ENCODE measurements around the gene RPL3. TPM values are rescaled to one million over a fixed set of nuclear protein-coding genes. Genes with fewer than 3 reads are reported as not detected.

Gene RPL3
- total RNA-seq, 1 experiment from 2014 or later = 1,117 TPM

- TF ChIP-seq EZH2 (IDR thresholded peaks at IDR 0.05; ENCODE audit: borderline replicate concordance, low read depth, low read length, poor library complexity, severe bottlenecking) = no peak
- TF ChIP-seq, protein P1, sequence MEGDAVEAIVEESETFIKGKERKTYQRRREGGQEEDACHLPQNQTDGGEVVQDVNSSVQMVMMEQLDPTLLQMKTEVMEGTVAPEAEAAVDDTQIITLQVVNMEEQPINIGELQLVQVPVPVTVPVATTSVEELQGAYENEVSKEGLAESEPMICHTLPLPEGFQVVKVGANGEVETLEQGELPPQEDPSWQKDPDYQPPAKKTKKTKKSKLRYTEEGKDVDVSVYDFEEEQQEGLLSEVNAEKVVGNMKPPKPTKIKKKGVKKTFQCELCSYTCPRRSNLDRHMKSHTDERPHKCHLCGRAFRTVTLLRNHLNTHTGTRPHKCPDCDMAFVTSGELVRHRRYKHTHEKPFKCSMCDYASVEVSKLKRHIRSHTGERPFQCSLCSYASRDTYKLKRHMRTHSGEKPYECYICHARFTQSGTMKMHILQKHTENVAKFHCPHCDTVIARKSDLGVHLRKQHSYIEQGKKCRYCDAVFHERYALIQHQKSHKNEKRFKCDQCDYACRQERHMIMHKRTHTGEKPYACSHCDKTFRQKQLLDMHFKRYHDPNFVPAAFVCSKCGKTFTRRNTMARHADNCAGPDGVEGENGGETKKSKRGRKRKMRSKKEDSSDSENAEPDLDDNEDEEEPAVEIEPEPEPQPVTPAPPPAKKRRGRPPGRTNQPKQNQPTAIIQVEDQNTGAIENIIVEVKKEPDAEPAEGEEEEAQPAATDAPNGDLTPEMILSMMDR (conservative IDR thresholded peaks at IDR 0.05; ENCODE audit: low read depth, low read length) = no peak
- no peaks in the 10 kb centered on the region for H3K4me1 ChIP-seq (ENCODE audit: insufficient read depth, low read length, poor library complexity, severe bottlenecking)
- ChIA-PET POLR2A (ENCODE audit: low non-redundant PET) (no interaction called here), CTCF (no interaction called here)
- no peaks in the 10 kb centered on the region for H3K9me3 ChIP-seq (ENCODE audit: low read depth, low read length, poor library complexity, severe bottlenecking)
- no peaks in the 10 kb centered on the region for H3K27me3 ChIP-seq (replicated peaks; ENCODE audit: insufficient read depth, low read depth, low read length, poor library complexity)
- H3K27ac ChIP-seq (ENCODE audit: low read depth, low read length, poor library complexity, severe bottlenecking) = no peak overlapping the region
- BruUV-seq (replicated peaks) = no TSS peak
- intact Hi-C loops (cut with micrococcal nuclease; ENCODE audit: unreplicated experiment) = no loop called here
- no peaks in the 10 kb centered on the region for H3K36me3 ChIP-seq (ENCODE audit: insufficient read depth, low read length, poor library complexity, severe bottlenecking)
- no peak for DNase-seq (ENCODE audit: low spot score)
- H3K4me3 ChIP-seq (ENCODE audit: low read depth, low read length, poor library complexity, severe bottlenecking) = no peak overlapping the region
These were observed 52.9 kb downstream of the RPL3 start for GRCh38 chr22:39266398-39267030.

DNA sequence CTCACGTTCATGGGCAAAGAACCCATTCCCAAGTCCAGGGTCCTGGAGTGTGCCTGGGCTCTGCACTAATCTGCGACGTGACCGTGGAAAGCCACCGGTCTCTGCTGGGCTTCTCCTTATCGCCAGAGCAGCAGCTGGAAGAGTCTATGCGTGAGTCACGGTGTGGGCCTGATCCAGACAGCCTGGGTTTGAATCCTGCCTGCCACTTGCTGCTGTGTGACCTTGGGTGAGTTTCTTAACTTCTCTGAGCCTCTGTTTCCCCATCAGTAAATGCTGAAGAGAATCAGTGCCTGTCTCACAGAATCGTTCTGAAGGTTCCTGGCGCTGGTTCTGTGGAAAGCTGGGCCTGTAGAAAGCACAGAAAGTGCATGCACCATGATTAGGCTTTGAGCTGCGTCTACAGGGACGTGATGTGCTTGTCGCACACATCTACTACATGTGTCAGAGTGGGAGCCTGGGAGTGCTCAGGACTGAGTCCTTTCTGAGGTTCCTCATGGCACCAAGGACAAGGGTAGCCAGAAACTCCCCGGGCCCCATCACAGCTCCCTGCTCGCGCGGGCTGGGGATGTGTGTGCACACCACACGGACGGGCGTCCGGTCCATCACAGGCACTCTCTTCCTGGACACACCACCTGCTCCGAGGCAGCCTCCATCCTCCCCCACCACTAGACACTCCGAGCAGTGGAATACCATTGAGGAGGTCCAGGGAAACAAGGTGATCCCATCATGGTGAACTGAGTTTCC is 54.1 kb downstream of the RPL3 start:
- H3K4me1 ChIP-seq (ENCODE audit: insufficient read depth, low read length, poor library complexity, severe bottlenecking) = no peaks in the 10 kb centered on the region
- no peak for DNase-seq (ENCODE audit: low spot score)
- no TSS peak for BruUV-seq (replicated peaks)
- H3K27ac ChIP-seq (ENCODE audit: low read depth, low read length, poor library complexity, severe bottlenecking) = no peak overlapping the region
- no peaks in the 10 kb centered on the region for H3K27me3 ChIP-seq (replicated peaks; ENCODE audit: insufficient read depth, low read depth, low read length, poor library complexity)
- CTCF ChIA-PET = no interaction called here
- H3K4me3 ChIP-seq (ENCODE audit: low read depth, low read length, poor library complexity, severe bottlenecking) = no peak overlapping the region
- H3K36me3 ChIP-seq (ENCODE audit: insufficient read depth, low read length, poor library complexity, severe bottlenecking) = no peaks in the 10 kb centered on the region
- POLR2A ChIA-PET (ENCODE audit: low non-redundant PET) = no interaction called here
- no peaks in the 10 kb centered on the region for H3K9me3 ChIP-seq (ENCODE audit: low read depth, low read length, poor library complexity, severe bottlenecking)
- intact Hi-C loops (cut with micrococcal nuclease; ENCODE audit: unreplicated experiment) = no loop called here
- TF ChIP-seq EZH2 (IDR thresholded peaks at IDR 0.05; ENCODE audit: borderline replicate concordance, low read depth, low read length, poor library complexity, severe bottlenecking) = no peak
- TF ChIP-seq, protein P1 (conservative IDR thresholded peaks at IDR 0.05; ENCODE audit: low read depth, low read length) = no peak

- Histone ChIP-seq H3K4me3 (ENCODE audit: low read depth, low read length, poor library complexity, severe bottlenecking) (no peak overlapping the region), H3K4me1 (ENCODE audit: insufficient read depth, low read length, poor library complexity, severe bottlenecking) (no peaks in the 10 kb centered on the region), H3K27me3 (replicated peaks; ENCODE audit: insufficient read depth, low read depth, low read length, poor library complexity) (no peaks in the 10 kb centered on the region), H3K9me3 (ENCODE audit: low read depth, low read length, poor library complexity, severe bottlenecking) (no peaks in the 10 kb centered on the region), H3K36me3 (ENCODE audit: insufficient read depth, low read length, poor library complexity, severe bottlenecking) (no peaks in the 10 kb centered on the region), H3K27ac (ENCODE audit: low read depth, low read length, poor library complexity, severe bottlenecking) (no peak overlapping the region)
- TF ChIP-seq EZH2 (IDR thresholded peaks at IDR 0.05; ENCODE audit: borderline replicate concordance, low read depth, low read length, poor library complexity, severe bottlenecking) = no peak
- TF ChIP-seq, protein P1 (conservative IDR thresholded peaks at IDR 0.05; ENCODE audit: low read depth, low read length) = no peak
- ChIA-PET CTCF (no interaction called here), POLR2A (ENCODE audit: low non-redundant PET) (no interaction called here)
- no TSS peak for BruUV-seq (replicated peaks)
- intact Hi-C loops (cut with micrococcal nuclease; ENCODE audit: unreplicated experiment) = no loop called here
- no peak for DNase-seq (ENCODE audit: low spot score)
These were observed 54.9 kb downstream of the RPL3 start for GRCh38 chr22:39264349-39265038.

All from A673 (cell line).